Panc1 (cell line): ENCODE measurements around the gene IRF8. TPM values are rescaled to one million over a fixed set of nuclear protein-coding genes. Genes with fewer than 3 reads are reported as not detected.

ENCODE experiments used
- ATAC-seq: fragments of 200-7000 bp; cut with Tn5 transposase; 2 replicates; pipeline ENCODE4 v1.9.1; 2020; ENCODE audit warnings: mild to moderate bottlenecking, moderate library complexity
- BruUV-seq: library from RNA; stranded (reverse); fragments of 400-500 nt; replicated peaks from 2 replicates; lab custom pipeline; 2021; lab: Mats Ljungman, UMichigan
- CTCF ChIA-PET: fragments of 300-600 bp; sonication (Branson Sonifier 250); formaldehyde crosslinking; loops from one replicate; lab custom pipeline; 2022; ENCODE audit warnings: antibody characterized with exemption; lab: Charles Lee
- POLR2A ChIA-PET: fragments of 300-600 bp; sonication (Branson Sonifier 250); formaldehyde crosslinking; loops from one replicate; lab custom pipeline; 2022; ENCODE audit warnings: antibody characterized with exemption; lab: Charles Lee
- DNase-seq: peaks from one replicate; pipeline ENCODE4 v3.0.0-alpha.2; 2010; ENCODE audit warnings: low read depth, low spot score
- H3K27ac ChIP-seq: 2 replicates; pipeline ENCODE4 v1.5.1; 2011; ENCODE audit warnings: mild to moderate bottlenecking, low read length, inconsistent platforms
- H3K27me3 ChIP-seq: fragments of 200-500 bp; sonication (Bioruptor generic); 2 replicates; pipeline ENCODE4 v1.6.0; 2014; ENCODE audit warnings: low read length, inconsistent platforms; ENCODE audit not compliant: control insufficient read depth, insufficient read depth
- H3K36me3 ChIP-seq: fragments of 200-500 bp; sonication (Bioruptor generic); 2 replicates; pipeline ENCODE4 v1.5.1; 2014; ENCODE audit warnings: inconsistent platforms, mild to moderate bottlenecking, low read length, moderate library complexity; ENCODE audit not compliant: control insufficient read depth, insufficient read depth
- H3K4me1 ChIP-seq: 2 replicates; pipeline ENCODE4 v1.5.1; 2011; ENCODE audit warnings: inconsistent platforms, mild to moderate bottlenecking, low read length, moderate library complexity; ENCODE audit not compliant: control insufficient read depth, insufficient read depth
- H3K4me3 ChIP-seq, 2 experiments: 2 replicates each; pipeline ENCODE4 v1.5.1; 2011 to 2012; ENCODE audit warnings: low read depth in 2 of 2, low read length in 2 of 2, mild to moderate bottlenecking in 2 of 2, inconsistent platforms in 1 of 2, moderate library complexity in 1 of 2
- H3K9me3 ChIP-seq: fragments of 200-500 bp; sonication (Bioruptor generic); 2 replicates; pipeline ENCODE4 v1.5.1; 2014; ENCODE audit warnings: low read depth, mild to moderate bottlenecking, inconsistent platforms, low read length, moderate library complexity; ENCODE audit not compliant: control insufficient read depth, insufficient read depth
- CTCF ChIP-seq: fragments of 450-650 bp; IDR thresholded peaks from 2 replicates; pipeline ENCODE4 v1.5.1; 2017; ENCODE audit warnings: mild to moderate bottlenecking
- POLR2AphosphoS5 ChIP-seq: IDR thresholded peaks from 2 replicates; pipeline ENCODE4 v1.6.1; 2012; ENCODE audit warnings: mild to moderate bottlenecking, low read depth, low read length, moderate library complexity
- REST ChIP-seq, 2 experiments: IDR thresholded peaks; 2 replicates each; pipeline ENCODE4 v1.6.1; 2011 to 2012; ENCODE audit warnings: low read depth in 2 of 2, control low read depth in 1 of 2, low read length in 1 of 2, mild to moderate bottlenecking in 1 of 2, moderate library complexity in 1 of 2; ENCODE audit not compliant: insufficient read depth in 1 of 2
- SIN3A ChIP-seq: IDR thresholded peaks from 2 replicates; pipeline ENCODE4 v1.6.1; 2012; ENCODE audit warnings: low read depth, mild to moderate bottlenecking, low read length, moderate library complexity, borderline replicate concordance; ENCODE audit not compliant: insufficient read depth
- TCF7L2 ChIP-seq: IDR thresholded peaks from 2 replicates; pipeline ENCODE4 v1.6.1; 2011; ENCODE audit warnings: mild to moderate bottlenecking, low read depth, low read length, inconsistent platforms
- in situ Hi-C: cut with HindIII; loops from 2 replicates; pipeline ENCODE4 v1.10.0; 2016; ENCODE audit warnings: low sequenced_read_pairs, low pct_unique_long_range_greater_than_20kb
- intact Hi-C: fragments of 100-400 bp; cut with micrococcal nuclease; formaldehyde crosslinking; loops from one replicate; pipeline ENCODE4 v1.10.0; 2022; ENCODE audit not compliant: unreplicated experiment
- total RNA-seq: library from RNA; stranded (reverse); gene quantifications from one replicate; pipeline ENCODE4 v1.2.1, GENCODE V29; 2021; ENCODE audit not compliant: unreplicated experiment

Gene IRF8
- total RNA-seq, 1 experiment from 2014 or later: 0.62 TPM

- intact Hi-C loops: no loop called here
These were observed 64.9 kb downstream of the IRF8 start for GRCh38 chr16:85963753-85964285.

GRCh38 chr16:85965125-85965524, 66.2 kb downstream of the IRF8 start:
- no peak overlapping the region for H3K27ac ChIP-seq
- in situ Hi-C loops: no loop called here

More at GRCh38 chr16:85963753-85964285, 64.9 kb downstream of the IRF8 start:
- no peaks in the 10 kb centered on the region for H3K4me1 ChIP-seq
- H3K4me3 ChIP-seq: no peak overlapping the region
- no peak for TF ChIP-seq TCF7L2
- TF ChIP-seq CTCF: no peak
- no peak for TF ChIP-seq SIN3A
- no peak for TF ChIP-seq POLR2AphosphoS5
- no peak for TF ChIP-seq REST (IDR thresholded peaks at IDR 0.05; ENCODE audit: insufficient read depth in 1 of 2, low read depth in 2 of 2, low read length in 1 of 2)
- no peaks in the 10 kb centered on the region for H3K9me3 ChIP-seq
- H3K27ac ChIP-seq: no peak overlapping the region
- DNase-seq (no peak), ATAC-seq (no peak)
- no peaks in the 10 kb centered on the region for H3K36me3 ChIP-seq
- in situ Hi-C loops: no loop called here
- no peaks in the 10 kb centered on the region for H3K27me3 ChIP-seq
- BruUV-seq: no TSS peak
- ChIA-PET POLR2A (no interaction called here), CTCF (no interaction called here)

More at GRCh38 chr16:85965125-85965524, 66.2 kb downstream of the IRF8 start:
- no peak for TF ChIP-seq REST (IDR thresholded peaks at IDR 0.05; ENCODE audit: insufficient read depth in 1 of 2, low read depth in 2 of 2, low read length in 1 of 2)
- TF ChIP-seq TCF7L2: no peak
- no peak for TF ChIP-seq SIN3A
- TF ChIP-seq POLR2AphosphoS5: no peak
- no peak for TF ChIP-seq CTCF
- BruUV-seq: no TSS peak
- Histone ChIP-seq H3K4me3 (no peak overlapping the region), H3K36me3 (no peaks in the 10 kb centered on the region), H3K27me3 (no peaks in the 10 kb centered on the region), H3K9me3 (no peaks in the 10 kb centered on the region), H3K4me1 (no peaks in the 10 kb centered on the region; the same call in 1 of the 2 replicates)
- ATAC-seq (no peak), DNase-seq (no peak)
- ChIA-PET POLR2A (interaction anchor here (0.5 kb wide), 1 partner anchor 146 kb away, joined by 6 read pairs; no protein-coding TSS in a partner anchor), CTCF (no interaction called here)
- intact Hi-C loops: no loop called here
